OCI-LY1 (cell line): ENCODE data around the gene CYTH3.

ENCODE experiments used
- EZH2 ChIP-seq: fragments of 200-600 bp; sonication (generic), shearing (Covaris generic); IDR thresholded peaks from 2 replicates; pipeline ENCODE4 v1.8.0; 2017; ENCODE audit warnings: borderline replicate concordance, mixed run types, mild to moderate bottlenecking, antibody characterized with exemption, low read length, moderate library complexity, mixed read lengths
- TF ChIP-seq, protein P1 (sequence below): fragments of 200-600 bp; sonication (generic), shearing (Covaris generic); IDR thresholded peaks from 2 replicates; pipeline ENCODE4 v1.5.1; 2017; ENCODE audit warnings: mild to moderate bottlenecking, antibody characterized with exemption, low read length, moderate library complexity, mixed read lengths

DNA sequence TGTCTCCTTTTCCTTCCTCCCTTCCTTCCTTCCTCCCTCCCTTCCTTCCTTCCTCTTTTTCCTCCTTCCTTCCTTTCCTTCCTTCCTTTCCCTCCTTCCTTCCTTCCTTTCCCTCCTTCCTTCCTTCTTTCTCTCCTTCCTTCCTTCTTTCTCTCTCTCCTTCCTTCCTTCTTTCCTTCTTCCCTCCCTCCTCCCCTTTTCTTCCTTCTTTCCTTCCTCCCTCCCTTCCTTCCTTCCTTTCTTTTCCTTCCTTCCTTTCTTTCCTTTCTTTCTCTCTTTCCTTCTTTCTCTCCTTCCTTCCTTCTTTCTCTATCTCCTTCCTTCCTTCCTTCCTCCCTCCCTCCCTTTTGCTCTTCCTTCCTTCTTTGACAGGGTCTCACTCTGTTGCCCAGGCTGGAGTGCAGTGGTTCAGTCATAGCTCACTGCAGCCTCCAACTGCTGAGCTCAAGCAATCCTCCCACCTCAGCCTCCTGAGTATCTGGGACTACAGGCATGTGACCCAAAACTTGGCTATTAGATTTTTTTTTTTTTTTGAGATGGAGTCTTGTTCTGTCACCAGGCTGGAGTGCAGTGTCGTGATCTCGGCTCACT is 15.9 kb upstream of the CYTH3 start:
- TF ChIP-seq, protein P1, sequence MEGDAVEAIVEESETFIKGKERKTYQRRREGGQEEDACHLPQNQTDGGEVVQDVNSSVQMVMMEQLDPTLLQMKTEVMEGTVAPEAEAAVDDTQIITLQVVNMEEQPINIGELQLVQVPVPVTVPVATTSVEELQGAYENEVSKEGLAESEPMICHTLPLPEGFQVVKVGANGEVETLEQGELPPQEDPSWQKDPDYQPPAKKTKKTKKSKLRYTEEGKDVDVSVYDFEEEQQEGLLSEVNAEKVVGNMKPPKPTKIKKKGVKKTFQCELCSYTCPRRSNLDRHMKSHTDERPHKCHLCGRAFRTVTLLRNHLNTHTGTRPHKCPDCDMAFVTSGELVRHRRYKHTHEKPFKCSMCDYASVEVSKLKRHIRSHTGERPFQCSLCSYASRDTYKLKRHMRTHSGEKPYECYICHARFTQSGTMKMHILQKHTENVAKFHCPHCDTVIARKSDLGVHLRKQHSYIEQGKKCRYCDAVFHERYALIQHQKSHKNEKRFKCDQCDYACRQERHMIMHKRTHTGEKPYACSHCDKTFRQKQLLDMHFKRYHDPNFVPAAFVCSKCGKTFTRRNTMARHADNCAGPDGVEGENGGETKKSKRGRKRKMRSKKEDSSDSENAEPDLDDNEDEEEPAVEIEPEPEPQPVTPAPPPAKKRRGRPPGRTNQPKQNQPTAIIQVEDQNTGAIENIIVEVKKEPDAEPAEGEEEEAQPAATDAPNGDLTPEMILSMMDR, result no peak
- TF ChIP-seq EZH2, result no peak
